Activated CD8-positive, alpha-beta memory T cell treated with anti-CD3 and anti-CD28 coated beads, Interleukin-2, amount 50 U/mL, for 24 hours (primary cell): ENCODE results near the gene OR2T12.
"Not testable (repeated sequence)": the region's sequence is repeated elsewhere in the genome, so short reads cannot be mapped to it uniquely, and the experiment has no call there.

Source experiments
- DNase-seq: peaks from one replicate; pipeline ENCODE4 v3.0.0-alpha.2; 2020; ENCODE audit errors: extremely low read depth

The OR2T12 gene, protein sequence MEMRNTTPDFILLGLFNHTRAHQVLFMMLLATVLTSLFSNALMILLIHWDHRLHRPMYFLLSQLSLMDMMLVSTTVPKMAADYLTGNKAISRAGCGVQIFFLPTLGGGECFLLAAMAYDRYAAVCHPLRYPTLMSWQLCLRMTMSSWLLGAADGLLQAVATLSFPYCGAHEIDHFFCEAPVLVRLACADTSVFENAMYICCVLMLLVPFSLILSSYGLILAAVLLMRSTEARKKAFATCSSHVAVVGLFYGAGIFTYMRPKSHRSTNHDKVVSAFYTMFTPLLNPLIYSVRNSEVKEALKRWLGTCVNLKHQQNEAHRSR

GRCh38 chr1:248303324-248303723 lies at the start of gene OR2T12:
Gene OR2T12, minus strand, starts transcription at chr1:248303424. Its CDS starts 7,846 bp downstream, at chr1:248295578.
- DNase-seq: no peak

GRCh38 chr1:248348475-248348874 lies 45.3 kb upstream of the OR2T12 start, which contains the start of gene OR14C36:
Gene OR14C36, plus strand, starts transcription at chr1:248348775. Its CDS starts 0 bp downstream, at chr1:248348775.
- DNase-seq: no peak

DNA sequence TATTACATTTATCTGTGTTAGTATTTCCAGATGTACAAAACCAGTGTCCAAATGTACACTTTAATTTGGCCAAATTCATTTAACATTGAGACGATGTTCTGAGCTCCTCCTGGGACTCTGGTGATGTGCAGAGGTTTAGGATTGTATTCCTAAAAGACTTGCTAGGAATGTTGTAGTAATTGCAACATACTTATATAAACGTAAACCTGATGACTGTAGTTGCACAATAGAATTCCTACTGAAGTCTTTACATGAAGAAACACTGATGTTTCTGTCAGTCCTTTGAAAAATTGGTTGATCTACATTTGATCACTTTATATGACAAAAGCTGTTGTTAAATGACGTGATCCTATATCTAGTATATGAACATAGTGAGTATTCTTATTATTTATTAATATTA lies 40.2 kb upstream of the OR2T12 start:
- DNase-seq: no peak

DNA sequence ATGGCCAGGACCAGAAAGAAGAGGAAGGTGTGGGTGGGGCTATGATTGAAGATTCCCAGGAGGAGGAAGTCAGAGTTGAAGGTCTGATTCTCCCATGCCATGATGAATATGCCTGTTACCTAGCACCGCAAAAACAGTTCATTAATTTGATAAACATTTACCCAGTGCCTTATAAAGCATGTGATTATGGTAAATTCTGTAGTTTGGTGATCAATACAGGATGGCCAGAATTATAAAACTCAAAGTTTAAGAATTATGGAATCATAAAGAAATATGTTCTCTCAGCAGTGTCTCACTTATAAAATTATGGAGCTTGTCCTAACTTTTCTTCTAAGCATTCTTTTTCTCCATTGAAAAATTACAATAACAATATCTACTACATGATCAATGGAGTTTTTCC lies 21.2 kb upstream of the OR2T12 start, which contains the start of gene OR2M7:
Gene OR2M7, minus strand, starts transcription at position 101 of the 400 bp plus-strand sequence. Its CDS starts 0 bp downstream, at position 101.
- no peak for DNase-seq

- no peak for DNase-seq
These were observed 13.6 kb upstream of the OR2T12 start for GRCh38 chr1:248316796-248317195.

DNA sequence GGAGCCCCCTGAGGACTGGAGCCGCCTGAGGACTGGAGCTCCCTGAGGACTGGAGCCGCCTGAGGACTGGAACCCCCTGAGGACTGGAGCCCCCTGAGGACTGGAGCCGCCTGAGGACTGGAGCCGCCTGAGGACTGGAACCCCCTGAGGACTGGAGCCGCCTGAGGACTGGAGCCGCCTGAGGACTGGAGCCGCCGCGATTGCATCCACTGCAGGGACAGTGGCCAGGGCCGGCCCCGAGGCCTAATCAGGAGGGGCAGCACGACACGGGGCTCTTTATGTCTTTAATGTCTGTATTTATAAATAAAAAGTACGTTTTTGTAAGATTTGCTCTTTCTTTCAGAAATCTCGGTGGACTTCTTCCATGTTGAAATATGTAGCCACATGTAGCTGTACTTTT lies 3.5 kb upstream of the OR2T12 start:
- not testable (repeated sequence) for DNase-seq

DNA sequence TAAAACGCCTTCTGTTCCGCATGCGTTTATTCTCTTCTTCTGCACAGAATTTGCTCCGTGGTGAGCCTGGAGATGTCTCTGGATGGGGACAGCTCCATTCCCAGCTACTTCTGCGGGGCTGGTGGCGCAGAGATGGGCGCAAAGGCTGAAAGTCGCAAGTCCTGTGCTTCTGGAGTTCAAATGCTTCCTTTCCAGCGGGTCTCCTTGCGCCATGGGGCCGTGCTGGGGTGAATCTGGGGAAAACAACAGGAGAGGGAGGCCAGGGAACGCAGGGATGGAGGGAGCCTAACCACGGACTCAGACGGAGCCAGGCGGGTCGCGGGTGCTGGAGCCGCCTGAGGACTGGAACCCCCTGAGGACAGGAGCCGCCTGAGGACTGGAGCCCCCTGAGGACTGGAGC lies 2.9 kb upstream of the OR2T12 start:
- no peak for DNase-seq

GRCh38 chr1:248305672-248306071 lies 2.4 kb upstream of the OR2T12 start:
- not testable (repeated sequence) for DNase-seq

- no peak for DNase-seq
These were observed 14.8 kb downstream of the OR2T12 start for GRCh38 chr1:248288391-248288790.

- no peak for DNase-seq
These were observed 25.3 kb downstream of the OR2T12 start, which contains the start of gene OR2T33 for GRCh38 chr1:248277876-248278275. Gene OR2T33, minus strand, starts transcription at chr1:248277976. Its CDS starts 4,162 bp downstream, at chr1:248273814.

GRCh38 chr1:248273225-248273624 lies 30.0 kb downstream of the OR2T12 start:
- not testable (repeated sequence) for DNase-seq

GRCh38 chr1:248268178-248268577 lies 35.0 kb downstream of the OR2T12 start:
- DNase-seq: no peak

DNA sequence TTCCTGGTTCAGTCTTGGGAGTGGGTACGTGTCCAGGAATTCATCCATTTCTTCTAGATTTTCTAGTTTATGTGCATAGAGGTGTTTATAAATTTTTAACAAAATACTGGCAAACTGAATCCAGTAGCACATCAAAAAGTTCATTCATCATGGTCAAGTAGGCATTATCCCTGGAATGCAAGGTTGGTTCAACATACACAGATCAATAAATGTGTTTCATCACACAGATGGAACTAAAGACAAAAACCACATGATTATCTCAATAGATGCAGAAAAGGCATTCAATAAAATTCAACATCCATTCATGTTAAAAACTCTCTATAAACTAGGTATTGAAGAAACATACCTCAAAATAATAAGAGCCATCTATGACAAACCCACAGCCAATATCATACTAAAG lies 43.9 kb downstream of the OR2T12 start:
- not testable (repeated sequence) for DNase-seq

- DNase-seq: no peak
These were observed 60.0 kb downstream of the OR2T12 start for GRCh38 chr1:248243204-248243603.
